ENCODE measurements around the gene ZNF335.

GRCh38 chr20:45909336-45909808 is 62.6 kb downstream of the ZNF335 start:
- TF ChIP-seq CTCF (conservative IDR thresholded peaks at IDR 0.05; ENCODE audit: low read length): no peak
- TF ChIP-seq EZH2phosphoT487 (IDR thresholded peaks at IDR 0.05; ENCODE audit: borderline replicate concordance): no peak

Measured in Loucy (cell line).